GM12878 (cell line): Measurements from ENCODE around the gene CYB5B.

Experiments used
- BHLHE40 ChIP-seq, 2 experiments: fragments of 450-650 bp in 1 of 2; IDR thresholded peaks; 2 replicates each; pipeline ENCODE4 v1.6.1; 2011 to 2017; ENCODE audit warnings: low read depth in 2 of 2, borderline replicate concordance in 1 of 2, improper control_type of control experiment in 1 of 2, low read length in 1 of 2, mild to moderate bottlenecking in 1 of 2
- CEBPB ChIP-seq, 2 experiments: fragments of 150-350 bp in 1 of 2; IDR thresholded peaks; 2 replicates each; pipeline ENCODE4 v1.6.1; 2012 to 2014; ENCODE audit warnings: low read depth in 2 of 2, low read length in 2 of 2, borderline replicate concordance in 1 of 2, inconsistent platforms in 1 of 2
- EZH2 ChIP-seq: IDR thresholded peaks from 2 replicates; pipeline ENCODE4 v1.6.1; 2012; ENCODE audit warnings: low read depth, mild to moderate bottlenecking, control low read depth, inconsistent platforms, low read length, borderline replicate concordance; ENCODE audit not compliant: control insufficient read depth
- FOXM1 ChIP-seq: IDR thresholded peaks from 2 replicates; pipeline ENCODE4 v1.6.1; 2012; ENCODE audit warnings: low read depth, mild to moderate bottlenecking, inconsistent platforms, low read length, moderate library complexity
- HDAC2 ChIP-seq: fragments of 200-600 bp; sonication (generic); IDR thresholded peaks from 2 replicates; pipeline ENCODE4 v1.6.1; 2017
- JUND ChIP-seq: IDR thresholded peaks from 2 replicates; pipeline ENCODE4 v1.6.1; 2012; ENCODE audit warnings: low read depth, mild to moderate bottlenecking, low read length, improper control_type of control experiment, moderate library complexity
- RAD21 ChIP-seq: IDR thresholded peaks from 2 replicates; pipeline ENCODE4 v1.6.1; 2011; ENCODE audit warnings: mild to moderate bottlenecking, low read depth, low read length, moderate library complexity; ENCODE audit not compliant: insufficient read depth
- TCF12 ChIP-seq: IDR thresholded peaks from 2 replicates; pipeline ENCODE4 v1.6.1; 2011; ENCODE audit warnings: low read depth, mild to moderate bottlenecking, low read length
- YY1 ChIP-seq: IDR thresholded peaks from 2 replicates; pipeline ENCODE4 v1.6.1; 2011; ENCODE audit warnings: low read depth, mild to moderate bottlenecking, low read length
- ZNF207 ChIP-seq: fragments of 450-650 bp; IDR thresholded peaks from 2 replicates; pipeline ENCODE4 v1.6.1; 2014; ENCODE audit warnings: antibody characterized with exemption, mild to moderate bottlenecking, borderline replicate concordance
- TF ChIP-seq, protein P1 (sequence below), 3 experiments: IDR thresholded peaks in 2 of 3; conservative IDR thresholded peaks in 1 of 3; 2 replicates each; pipeline ENCODE4 v1.5.1; 2011; ENCODE audit warnings: low read depth in 3 of 3, low read length in 3 of 3, mild to moderate bottlenecking in 3 of 3, control low read depth in 2 of 3, moderate library complexity in 2 of 3, inconsistent platforms in 1 of 3, mixed read lengths in 1 of 3; ENCODE audit not compliant: control insufficient read depth in 2 of 3, insufficient read depth in 1 of 3; ENCODE audit errors: extremely low read depth in 1 of 3
- TF ChIP-seq, protein P2 (sequence below): fragments of 450-650 bp; IDR thresholded peaks from 2 replicates; pipeline ENCODE4 v1.6.1; 2017; ENCODE audit warnings: mild to moderate bottlenecking
- TF ChIP-seq, protein P3 (sequence below): IDR thresholded peaks from 2 replicates; pipeline ENCODE4 v1.6.1; 2012; ENCODE audit warnings: low read depth, low read length, improper control_type of control experiment
- TF ChIP-seq, protein P4 (sequence below): fragments of 450-650 bp; IDR thresholded peaks from 2 replicates; pipeline ENCODE4 v1.6.1; 2017; ENCODE audit warnings: mild to moderate bottlenecking, moderate library complexity

DNA sequence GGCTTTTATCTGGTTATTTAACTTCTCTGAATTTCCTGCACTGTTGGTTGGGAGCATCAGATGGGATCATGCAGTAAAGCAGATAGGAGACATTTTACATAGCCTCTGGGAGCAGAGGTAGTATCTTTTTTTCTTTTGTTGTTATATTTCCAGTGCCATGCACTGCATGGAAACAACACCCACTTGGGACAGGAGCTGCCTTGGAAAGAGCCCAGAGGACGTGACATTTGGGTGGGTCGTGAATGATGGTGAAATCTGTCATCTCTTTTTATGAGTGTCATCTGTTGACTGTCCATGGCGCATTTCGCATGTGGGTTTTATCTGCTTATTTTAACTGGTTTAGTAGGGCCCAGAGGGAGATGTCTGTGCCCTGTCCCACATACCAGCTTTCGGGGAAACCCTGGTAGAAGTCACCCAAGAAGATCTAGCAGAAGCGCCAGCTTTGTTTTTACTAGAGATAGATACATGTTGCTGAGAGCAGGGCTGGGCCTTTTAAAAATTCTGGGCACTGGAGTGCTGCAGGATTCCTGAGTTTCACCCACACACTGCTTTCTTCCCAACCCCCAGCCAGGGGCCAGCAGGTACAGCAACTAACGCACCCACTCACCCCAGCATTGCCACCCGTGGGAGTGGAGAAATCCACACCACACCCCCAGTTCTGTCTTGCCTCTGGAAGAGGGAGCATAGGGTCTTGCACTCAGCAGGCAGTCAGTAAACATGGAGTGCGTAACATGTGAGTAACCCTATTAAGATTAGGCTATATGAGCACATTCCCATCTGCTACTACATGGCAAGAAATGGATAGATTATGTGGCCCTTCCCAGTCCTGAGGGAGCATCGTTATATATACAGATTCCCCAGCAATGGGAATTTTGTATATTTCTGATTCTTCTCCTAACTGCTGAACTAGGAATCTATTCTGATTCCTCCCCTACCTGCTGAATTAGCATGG lies 30.2 kb upstream of the CYB5B start:
- TF ChIP-seq, protein P1, sequence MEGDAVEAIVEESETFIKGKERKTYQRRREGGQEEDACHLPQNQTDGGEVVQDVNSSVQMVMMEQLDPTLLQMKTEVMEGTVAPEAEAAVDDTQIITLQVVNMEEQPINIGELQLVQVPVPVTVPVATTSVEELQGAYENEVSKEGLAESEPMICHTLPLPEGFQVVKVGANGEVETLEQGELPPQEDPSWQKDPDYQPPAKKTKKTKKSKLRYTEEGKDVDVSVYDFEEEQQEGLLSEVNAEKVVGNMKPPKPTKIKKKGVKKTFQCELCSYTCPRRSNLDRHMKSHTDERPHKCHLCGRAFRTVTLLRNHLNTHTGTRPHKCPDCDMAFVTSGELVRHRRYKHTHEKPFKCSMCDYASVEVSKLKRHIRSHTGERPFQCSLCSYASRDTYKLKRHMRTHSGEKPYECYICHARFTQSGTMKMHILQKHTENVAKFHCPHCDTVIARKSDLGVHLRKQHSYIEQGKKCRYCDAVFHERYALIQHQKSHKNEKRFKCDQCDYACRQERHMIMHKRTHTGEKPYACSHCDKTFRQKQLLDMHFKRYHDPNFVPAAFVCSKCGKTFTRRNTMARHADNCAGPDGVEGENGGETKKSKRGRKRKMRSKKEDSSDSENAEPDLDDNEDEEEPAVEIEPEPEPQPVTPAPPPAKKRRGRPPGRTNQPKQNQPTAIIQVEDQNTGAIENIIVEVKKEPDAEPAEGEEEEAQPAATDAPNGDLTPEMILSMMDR (IDR thresholded peaks at IDR 0.05 in 2 of 3, conservative IDR thresholded peaks at IDR 0.05 in 1 of 3; ENCODE audit: control insufficient read depth in 2 of 3, extremely low read depth in 1 of 3, insufficient read depth in 1 of 3, low read depth in 3 of 3, low read length in 3 of 3), result no peak
- TF ChIP-seq YY1, result no peak
- no peak for TF ChIP-seq JUND
- TF ChIP-seq RAD21, result no peak
- no peak for TF ChIP-seq CEBPB (IDR thresholded peaks at IDR 0.05; ENCODE audit: borderline replicate concordance in 1 of 2, low read depth in 2 of 2, low read length in 2 of 2)
- TF ChIP-seq EZH2, result no peak
- TF ChIP-seq TCF12, result no peak
- TF ChIP-seq, protein P2, sequence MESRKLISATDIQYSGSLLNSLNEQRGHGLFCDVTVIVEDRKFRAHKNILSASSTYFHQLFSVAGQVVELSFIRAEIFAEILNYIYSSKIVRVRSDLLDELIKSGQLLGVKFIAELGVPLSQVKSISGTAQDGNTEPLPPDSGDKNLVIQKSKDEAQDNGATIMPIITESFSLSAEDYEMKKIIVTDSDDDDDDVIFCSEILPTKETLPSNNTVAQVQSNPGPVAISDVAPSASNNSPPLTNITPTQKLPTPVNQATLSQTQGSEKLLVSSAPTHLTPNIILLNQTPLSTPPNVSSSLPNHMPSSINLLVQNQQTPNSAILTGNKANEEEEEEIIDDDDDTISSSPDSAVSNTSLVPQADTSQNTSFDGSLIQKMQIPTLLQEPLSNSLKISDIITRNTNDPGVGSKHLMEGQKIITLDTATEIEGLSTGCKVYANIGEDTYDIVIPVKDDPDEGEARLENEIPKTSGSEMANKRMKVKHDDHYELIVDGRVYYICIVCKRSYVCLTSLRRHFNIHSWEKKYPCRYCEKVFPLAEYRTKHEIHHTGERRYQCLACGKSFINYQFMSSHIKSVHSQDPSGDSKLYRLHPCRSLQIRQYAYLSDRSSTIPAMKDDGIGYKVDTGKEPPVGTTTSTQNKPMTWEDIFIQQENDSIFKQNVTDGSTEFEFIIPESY, result no peak
- no peak for TF ChIP-seq HDAC2
- no peak for TF ChIP-seq ZNF207
- TF ChIP-seq, protein P3, sequence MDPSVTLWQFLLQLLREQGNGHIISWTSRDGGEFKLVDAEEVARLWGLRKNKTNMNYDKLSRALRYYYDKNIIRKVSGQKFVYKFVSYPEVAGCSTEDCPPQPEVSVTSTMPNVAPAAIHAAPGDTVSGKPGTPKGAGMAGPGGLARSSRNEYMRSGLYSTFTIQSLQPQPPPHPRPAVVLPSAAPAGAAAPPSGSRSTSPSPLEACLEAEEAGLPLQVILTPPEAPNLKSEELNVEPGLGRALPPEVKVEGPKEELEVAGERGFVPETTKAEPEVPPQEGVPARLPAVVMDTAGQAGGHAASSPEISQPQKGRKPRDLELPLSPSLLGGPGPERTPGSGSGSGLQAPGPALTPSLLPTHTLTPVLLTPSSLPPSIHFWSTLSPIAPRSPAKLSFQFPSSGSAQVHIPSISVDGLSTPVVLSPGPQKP, result no peak
- no peak for TF ChIP-seq FOXM1
- TF ChIP-seq, protein P4, sequence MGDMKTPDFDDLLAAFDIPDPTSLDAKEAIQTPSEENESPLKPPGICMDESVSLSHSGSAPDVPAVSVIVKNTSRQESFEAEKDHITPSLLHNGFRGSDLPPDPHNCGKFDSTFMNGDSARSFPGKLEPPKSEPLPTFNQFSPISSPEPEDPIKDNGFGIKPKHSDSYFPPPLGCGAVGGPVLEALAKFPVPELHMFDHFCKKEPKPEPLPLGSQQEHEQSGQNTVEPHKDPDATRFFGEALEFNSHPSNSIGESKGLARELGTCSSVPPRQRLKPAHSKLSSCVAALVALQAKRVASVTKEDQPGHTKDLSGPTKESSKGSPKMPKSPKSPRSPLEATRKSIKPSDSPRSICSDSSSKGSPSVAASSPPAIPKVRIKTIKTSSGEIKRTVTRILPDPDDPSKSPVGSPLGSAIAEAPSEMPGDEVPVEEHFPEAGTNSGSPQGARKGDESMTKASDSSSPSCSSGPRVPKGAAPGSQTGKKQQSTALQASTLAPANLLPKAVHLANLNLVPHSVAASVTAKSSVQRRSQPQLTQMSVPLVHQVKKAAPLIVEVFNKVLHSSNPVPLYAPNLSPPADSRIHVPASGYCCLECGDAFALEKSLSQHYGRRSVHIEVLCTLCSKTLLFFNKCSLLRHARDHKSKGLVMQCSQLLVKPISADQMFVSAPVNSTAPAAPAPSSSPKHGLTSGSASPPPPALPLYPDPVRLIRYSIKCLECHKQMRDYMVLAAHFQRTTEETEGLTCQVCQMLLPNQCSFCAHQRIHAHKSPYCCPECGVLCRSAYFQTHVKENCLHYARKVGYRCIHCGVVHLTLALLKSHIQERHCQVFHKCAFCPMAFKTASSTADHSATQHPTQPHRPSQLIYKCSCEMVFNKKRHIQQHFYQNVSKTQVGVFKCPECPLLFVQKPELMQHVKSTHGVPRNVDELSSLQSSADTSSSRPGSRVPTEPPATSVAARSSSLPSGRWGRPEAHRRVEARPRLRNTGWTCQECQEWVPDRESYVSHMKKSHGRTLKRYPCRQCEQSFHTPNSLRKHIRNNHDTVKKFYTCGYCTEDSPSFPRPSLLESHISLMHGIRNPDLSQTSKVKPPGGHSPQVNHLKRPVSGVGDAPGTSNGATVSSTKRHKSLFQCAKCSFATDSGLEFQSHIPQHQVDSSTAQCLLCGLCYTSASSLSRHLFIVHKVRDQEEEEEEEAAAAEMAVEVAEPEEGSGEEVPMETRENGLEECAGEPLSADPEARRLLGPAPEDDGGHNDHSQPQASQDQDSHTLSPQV, result no peak
- no peak for TF ChIP-seq BHLHE40 (IDR thresholded peaks at IDR 0.05; ENCODE audit: borderline replicate concordance in 1 of 2, low read depth in 2 of 2, low read length in 1 of 2)
